ENCODE measurements around the gene RPS16.

RPS16 gene

DNA sequence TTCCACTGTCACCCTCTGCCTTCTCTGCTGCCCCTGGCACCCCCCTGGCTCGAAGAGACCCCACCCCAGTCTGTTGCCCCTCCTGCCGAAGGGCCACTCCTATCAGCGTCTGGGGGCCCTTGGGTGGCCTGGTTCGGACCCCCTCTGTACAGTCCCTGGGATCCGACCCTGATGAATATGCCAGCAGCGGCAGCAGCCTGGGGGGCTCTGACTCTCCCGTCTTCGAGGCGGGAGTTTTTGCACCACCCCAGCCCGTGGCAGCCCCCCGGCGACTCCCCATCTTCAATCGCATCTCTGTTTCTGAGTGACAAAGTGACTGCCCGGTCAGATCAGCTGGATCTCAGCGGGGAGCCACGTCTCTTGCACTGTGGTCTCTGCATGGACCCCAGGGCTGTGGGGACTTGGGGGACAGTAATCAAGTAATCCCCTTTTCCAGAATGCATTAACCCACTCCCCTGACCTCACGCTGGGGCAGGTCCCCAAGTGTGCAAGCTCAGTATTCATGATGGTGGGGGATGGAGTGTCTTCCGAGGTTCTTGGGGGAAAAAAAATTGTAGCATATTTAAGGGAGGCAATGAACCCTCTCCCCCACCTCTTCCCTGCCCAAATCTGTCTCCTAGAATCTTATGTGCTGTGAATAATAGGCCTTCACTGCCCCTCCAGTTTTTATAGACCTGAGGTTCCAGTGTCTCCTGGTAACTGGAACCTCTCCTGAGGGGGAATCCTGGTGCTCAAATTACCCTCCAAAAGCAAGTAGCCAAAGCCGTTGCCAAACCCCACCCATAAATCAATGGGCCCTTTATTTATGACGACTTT, 27.1 kb downstream of the RPS16 start (continued):
- TF ChIP-seq, protein P1, sequence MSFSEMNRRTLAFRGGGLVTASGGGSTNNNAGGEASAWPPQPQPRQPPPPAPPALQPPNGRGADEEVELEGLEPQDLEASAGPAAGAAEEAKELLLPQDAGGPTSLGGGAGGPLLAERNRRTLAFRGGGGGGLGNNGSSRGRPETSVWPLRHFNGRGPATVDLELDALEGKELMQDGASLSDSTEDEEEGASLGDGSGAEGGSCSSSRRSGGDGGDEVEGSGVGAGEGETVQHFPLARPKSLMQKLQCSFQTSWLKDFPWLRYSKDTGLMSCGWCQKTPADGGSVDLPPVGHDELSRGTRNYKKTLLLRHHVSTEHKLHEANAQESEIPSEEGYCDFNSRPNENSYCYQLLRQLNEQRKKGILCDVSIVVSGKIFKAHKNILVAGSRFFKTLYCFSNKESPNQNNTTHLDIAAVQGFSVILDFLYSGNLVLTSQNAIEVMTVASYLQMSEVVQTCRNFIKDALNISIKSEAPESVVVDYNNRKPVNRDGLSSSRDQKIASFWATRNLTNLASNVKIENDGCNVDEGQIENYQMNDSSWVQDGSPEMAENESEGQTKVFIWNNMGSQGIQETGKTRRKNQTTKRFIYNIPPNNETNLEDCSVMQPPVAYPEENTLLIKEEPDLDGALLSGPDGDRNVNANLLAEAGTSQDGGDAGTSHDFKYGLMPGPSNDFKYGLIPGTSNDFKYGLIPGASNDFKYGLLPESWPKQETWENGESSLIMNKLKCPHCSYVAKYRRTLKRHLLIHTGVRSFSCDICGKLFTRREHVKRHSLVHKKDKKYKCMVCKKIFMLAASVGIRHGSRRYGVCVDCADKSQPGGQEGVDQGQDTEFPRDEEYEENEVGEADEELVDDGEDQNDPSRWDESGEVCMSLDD (tag by site-specific recombination; IDR thresholded peaks at IDR 0.05), result peak; percentile 68; the same call in 1 of the 2 replicates
- no peak for TF ChIP-seq MYNN (tag by site-specific recombination; IDR thresholded peaks at IDR 0.05; ENCODE audit: borderline replicate concordance)
- no peak for TF ChIP-seq ZBTB48 (tag by site-specific recombination; IDR thresholded peaks at IDR 0.05)
- TF ChIP-seq, protein P2, sequence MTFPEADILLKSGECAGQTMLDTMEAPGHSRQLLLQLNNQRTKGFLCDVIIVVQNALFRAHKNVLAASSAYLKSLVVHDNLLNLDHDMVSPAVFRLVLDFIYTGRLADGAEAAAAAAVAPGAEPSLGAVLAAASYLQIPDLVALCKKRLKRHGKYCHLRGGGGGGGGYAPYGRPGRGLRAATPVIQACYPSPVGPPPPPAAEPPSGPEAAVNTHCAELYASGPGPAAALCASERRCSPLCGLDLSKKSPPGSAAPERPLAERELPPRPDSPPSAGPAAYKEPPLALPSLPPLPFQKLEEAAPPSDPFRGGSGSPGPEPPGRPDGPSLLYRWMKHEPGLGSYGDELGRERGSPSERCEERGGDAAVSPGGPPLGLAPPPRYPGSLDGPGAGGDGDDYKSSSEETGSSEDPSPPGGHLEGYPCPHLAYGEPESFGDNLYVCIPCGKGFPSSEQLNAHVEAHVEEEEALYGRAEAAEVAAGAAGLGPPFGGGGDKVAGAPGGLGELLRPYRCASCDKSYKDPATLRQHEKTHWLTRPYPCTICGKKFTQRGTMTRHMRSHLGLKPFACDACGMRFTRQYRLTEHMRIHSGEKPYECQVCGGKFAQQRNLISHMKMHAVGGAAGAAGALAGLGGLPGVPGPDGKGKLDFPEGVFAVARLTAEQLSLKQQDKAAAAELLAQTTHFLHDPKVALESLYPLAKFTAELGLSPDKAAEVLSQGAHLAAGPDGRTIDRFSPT (tag by site-specific recombination; IDR thresholded peaks at IDR 0.05), result no peak
- peak; percentile 88 for TF ChIP-seq GLIS2 (tag by site-specific recombination; IDR thresholded peaks at IDR 0.05)
- no peak for TF ChIP-seq ZNF664 (tag by site-specific recombination; IDR thresholded peaks at IDR 0.05)
- TF ChIP-seq, protein P3, sequence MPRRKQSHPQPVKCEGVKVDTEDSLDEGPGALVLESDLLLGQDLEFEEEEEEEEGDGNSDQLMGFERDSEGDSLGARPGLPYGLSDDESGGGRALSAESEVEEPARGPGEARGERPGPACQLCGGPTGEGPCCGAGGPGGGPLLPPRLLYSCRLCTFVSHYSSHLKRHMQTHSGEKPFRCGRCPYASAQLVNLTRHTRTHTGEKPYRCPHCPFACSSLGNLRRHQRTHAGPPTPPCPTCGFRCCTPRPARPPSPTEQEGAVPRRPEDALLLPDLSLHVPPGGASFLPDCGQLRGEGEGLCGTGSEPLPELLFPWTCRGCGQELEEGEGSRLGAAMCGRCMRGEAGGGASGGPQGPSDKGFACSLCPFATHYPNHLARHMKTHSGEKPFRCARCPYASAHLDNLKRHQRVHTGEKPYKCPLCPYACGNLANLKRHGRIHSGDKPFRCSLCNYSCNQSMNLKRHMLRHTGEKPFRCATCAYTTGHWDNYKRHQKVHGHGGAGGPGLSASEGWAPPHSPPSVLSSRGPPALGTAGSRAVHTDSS (tag by site-specific recombination; IDR thresholded peaks at IDR 0.05), result no peak
- peak; percentile 61 for TF ChIP-seq ZIC2 (tag by site-specific recombination; IDR thresholded peaks at IDR 0.05)
- TF ChIP-seq ZBTB21 (tag by site-specific recombination; IDR thresholded peaks at IDR 0.05), result no peak

DNA sequence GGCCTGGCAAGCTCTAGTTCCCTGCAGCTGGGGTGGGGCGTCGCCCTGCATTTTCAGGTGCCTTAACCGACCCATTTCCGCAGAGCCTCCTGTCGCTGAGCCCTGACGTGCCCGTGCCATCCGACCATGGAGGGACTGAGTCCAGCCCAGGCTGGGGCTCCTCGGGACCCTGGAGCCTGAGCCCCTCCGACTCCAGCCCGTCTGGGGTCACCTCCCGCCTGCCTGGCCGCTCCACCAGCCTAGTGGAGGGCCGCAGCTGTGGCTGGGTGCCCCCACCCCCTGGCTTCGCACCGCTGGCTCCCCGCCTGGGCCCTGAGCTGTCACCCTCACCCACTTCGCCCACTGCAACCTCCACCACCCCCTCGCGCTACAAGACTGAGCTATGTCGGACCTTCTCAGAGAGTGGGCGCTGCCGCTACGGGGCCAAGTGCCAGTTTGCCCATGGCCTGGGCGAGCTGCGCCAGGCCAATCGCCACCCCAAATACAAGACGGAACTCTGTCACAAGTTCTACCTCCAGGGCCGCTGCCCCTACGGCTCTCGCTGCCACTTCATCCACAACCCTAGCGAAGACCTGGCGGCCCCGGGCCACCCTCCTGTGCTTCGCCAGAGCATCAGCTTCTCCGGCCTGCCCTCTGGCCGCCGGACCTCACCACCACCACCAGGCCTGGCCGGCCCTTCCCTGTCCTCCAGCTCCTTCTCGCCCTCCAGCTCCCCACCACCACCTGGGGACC, 27.9 kb downstream of the RPS16 start:
- POLR2A ChIA-PET, result interaction anchor here (1.2 to 11.2 kb wide), 4 partner anchors 9 to 125 kb away, joined by 3 to 175 read pairs (median 84); partner anchors contain the start of genes EID2B, MED29, PAF1 and RPS16
- Histone ChIP-seq H3K36me3 (ENCODE audit: control insufficient read depth in 2 of 2, insufficient read depth in 1 of 2, low read length in 2 of 2) (peaks cover 0 to 3% of the 10 kb centered on the region in 2 experiments; a peak in 1 of 3 replicates), H3K9me3 (ENCODE audit: control insufficient read depth, insufficient read depth, low read depth, low read length) (no peaks in the 10 kb centered on the region), H3K27ac (ENCODE audit: extremely low read depth, low read depth, low read length) (no peak overlapping the region), H3K4me3 (ENCODE audit: low read depth, low read length) (peak overlapping the region; percentile 61), H3K4me1 (ENCODE audit: control insufficient read depth, insufficient read depth, low read length) (peaks cover 51% of the 10 kb centered on the region)
- CTCF ChIA-PET, result interaction anchor here (0.6 to 4.6 kb wide), 6 partner anchors 10 to 85 kb away, joined by 3 to 41 read pairs (median 3); no protein-coding TSS in a partner anchor
- TF ChIP-seq ZFHX2 (tag by site-specific recombination; conservative IDR thresholded peaks at IDR 0.05) (peak; percentile 91), ZNF155 (tag by site-specific recombination; IDR thresholded peaks at IDR 0.05) (no peak), ZNF10 (tag by site-specific recombination; IDR thresholded peaks at IDR 0.05) (peak; percentile 57; the same call in 1 of the 2 replicates), ZNF600 (tag by site-specific recombination; IDR thresholded peaks at IDR 0.05) (peak; percentile 81), ZSCAN30 (tag by site-specific recombination; IDR thresholded peaks at IDR 0.05) (no peak), KLF8 (tag by site-specific recombination; IDR thresholded peaks at IDR 0.05) (0 out of 2 replicates have a peak, but pooled peaks have one; percentile 2), SCRT2 (tag by site-specific recombination; IDR thresholded peaks at IDR 0.05) (peak; percentile 35; the same call in 1 of the 2 replicates), ZNF423 (tag by site-specific recombination; IDR thresholded peaks at IDR 0.05) (0 out of 2 replicates have a peak, but pooled peaks have one; percentile 41), ZNF473 (tag by site-specific recombination; IDR thresholded peaks at IDR 0.05) (no peak), SP3 (tag by site-specific recombination; IDR thresholded peaks at IDR 0.05) (no peak), ZBTB7A (tag by site-specific recombination; IDR thresholded peaks at IDR 0.05; ENCODE audit: low read depth) (peak; percentile 7; the same call in 1 of the 2 replicates), ZNF239 (tag by site-specific recombination; IDR thresholded peaks at IDR 0.05) (peak; percentile 53; the same call in 1 of the 2 replicates), KLF1 (tag by site-specific recombination; IDR thresholded peaks at IDR 0.05) (peak; percentile 71), ZFP37 (tag by site-specific recombination; IDR thresholded peaks at IDR 0.05) (no peak), BCL11B (tag by site-specific recombination; IDR thresholded peaks at IDR 0.05; ENCODE audit: low read depth) (peak; percentile 38; the same call in 1 of the 2 replicates), EGR2 (tag by site-specific recombination; IDR thresholded peaks at IDR 0.05; ENCODE audit: low read depth) (peak; percentile 81)
- TF ChIP-seq, protein P2 (tag by site-specific recombination; IDR thresholded peaks at IDR 0.05), result peak; percentile 99
